Vagina (tissue), 2 donors: ENCODE measurements around the gene PSMD12. TPM values are rescaled to one million over a fixed set of nuclear protein-coding genes. Genes with fewer than 3 reads are reported as not detected.

Experiments
- DNase-seq, 2 donors: peaks; one replicate each; pipeline ENCODE4 v3.0.0-alpha.2; 2017; ENCODE audit errors: extremely low spot score in 2 of 2
- H3K27ac ChIP-seq: fragments of 200-600 bp; sonication (generic); one replicate; pipeline ENCODE4 v1.5.1; 2019
- H3K27me3 ChIP-seq: fragments of 200-600 bp; sonication (generic); one replicate; pipeline ENCODE4 v1.5.1; 2019
- H3K36me3 ChIP-seq, 2 donors: fragments of 200-600 bp; sonication (generic); one replicate each; pipeline ENCODE4 v1.5.1; 2017 to 2019
- H3K4me1 ChIP-seq: fragments of 200-600 bp; sonication (generic); one replicate; pipeline ENCODE4 v1.5.1; 2019
- H3K4me3 ChIP-seq, 2 donors: fragments of 200-600 bp; sonication (generic); 1 replicate in 1 of 2; 2 replicates in 1 of 2; pipeline ENCODE4 v1.5.1; 2016 to 2019
- H3K9me3 ChIP-seq: fragments of 200-600 bp; sonication (generic); one replicate; pipeline ENCODE4 v1.5.1; 2019
- POLR2A ChIP-seq, 2 donors: fragments of 450-650 bp; IDR thresholded peaks; one replicate each; pipeline ENCODE4 v1.6.1; 2017; ENCODE audit warnings: antibody characterized with exemption in 2 of 2, mild to moderate bottlenecking in 2 of 2, moderate library complexity in 2 of 2
- POLR2AphosphoS5 ChIP-seq, 2 donors: sonication (generic); formaldehyde crosslinking; IDR thresholded peaks; one replicate each; pipeline ENCODE4 v1.9.0; 2017; ENCODE audit warnings: antibody characterized with exemption in 2 of 2, mild to moderate bottlenecking in 2 of 2, low read depth in 1 of 2; ENCODE audit not compliant: insufficient read depth in 1 of 2
- intact Hi-C: fragments of 100-400 bp; cut with DNase I; formaldehyde crosslinking; loops from one replicate; pipeline ENCODE4 v1.15.1; 2023
- total RNA-seq: library from RNA; depleted of rRNA; stranded (reverse); fragments of >200 nt; gene quantifications from one replicate; pipeline ENCODE4 v1.2.3, GENCODE V29; 2016
- TF ChIP-seq, protein P1 (sequence below), 3 experiments: fragments of 450-650 bp in 2 of 3; fragments of 200-600 bp in 1 of 3; sonication (generic) in 1 of 3; IDR thresholded peaks; one replicate each; pipeline ENCODE4 v1.5.1; 2017 to 2019; ENCODE audit warnings: antibody characterized with exemption in 3 of 3, mild to moderate bottlenecking in 2 of 3, moderate library complexity in 2 of 3

The PSMD12 gene
- total RNA-seq, 1 donor from 2014 or later: 26.0 TPM

DNA sequence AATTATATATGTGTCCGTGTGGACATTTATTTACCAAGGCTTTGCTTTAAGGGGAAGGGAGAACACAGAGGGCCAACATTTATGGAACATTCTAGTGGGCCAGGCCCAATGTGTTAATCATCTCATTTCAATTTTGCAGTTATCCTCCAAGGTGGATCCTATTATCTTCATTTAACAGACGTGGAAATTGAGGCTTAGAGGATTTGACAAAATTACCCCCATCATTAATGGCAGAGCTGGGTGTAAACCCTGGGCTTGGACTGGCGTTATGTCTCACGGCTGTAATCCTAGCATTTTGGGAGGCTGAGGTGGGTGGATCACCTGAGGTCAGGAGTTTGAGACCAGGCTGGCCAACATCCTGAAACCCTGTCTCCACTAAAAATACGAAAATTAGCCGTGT is 37.1 kb upstream of the PSMD12 start:
- no peak overlapping the region for H3K4me3 ChIP-seq
- no peaks in the 10 kb centered on the region for H3K36me3 ChIP-seq
- H3K4me1 ChIP-seq: peaks cover 14% of the 10 kb centered on the region
- intact Hi-C loops: no loop called here
- no peaks in the 10 kb centered on the region for H3K9me3 ChIP-seq
- no peak overlapping the region for H3K27ac ChIP-seq
- no peaks in the 10 kb centered on the region for H3K27me3 ChIP-seq
- TF ChIP-seq, protein P1, sequence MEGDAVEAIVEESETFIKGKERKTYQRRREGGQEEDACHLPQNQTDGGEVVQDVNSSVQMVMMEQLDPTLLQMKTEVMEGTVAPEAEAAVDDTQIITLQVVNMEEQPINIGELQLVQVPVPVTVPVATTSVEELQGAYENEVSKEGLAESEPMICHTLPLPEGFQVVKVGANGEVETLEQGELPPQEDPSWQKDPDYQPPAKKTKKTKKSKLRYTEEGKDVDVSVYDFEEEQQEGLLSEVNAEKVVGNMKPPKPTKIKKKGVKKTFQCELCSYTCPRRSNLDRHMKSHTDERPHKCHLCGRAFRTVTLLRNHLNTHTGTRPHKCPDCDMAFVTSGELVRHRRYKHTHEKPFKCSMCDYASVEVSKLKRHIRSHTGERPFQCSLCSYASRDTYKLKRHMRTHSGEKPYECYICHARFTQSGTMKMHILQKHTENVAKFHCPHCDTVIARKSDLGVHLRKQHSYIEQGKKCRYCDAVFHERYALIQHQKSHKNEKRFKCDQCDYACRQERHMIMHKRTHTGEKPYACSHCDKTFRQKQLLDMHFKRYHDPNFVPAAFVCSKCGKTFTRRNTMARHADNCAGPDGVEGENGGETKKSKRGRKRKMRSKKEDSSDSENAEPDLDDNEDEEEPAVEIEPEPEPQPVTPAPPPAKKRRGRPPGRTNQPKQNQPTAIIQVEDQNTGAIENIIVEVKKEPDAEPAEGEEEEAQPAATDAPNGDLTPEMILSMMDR (IDR thresholded peaks at IDR 0.05): no peak
- TF ChIP-seq POLR2AphosphoS5 (IDR thresholded peaks at IDR 0.05; ENCODE audit: insufficient read depth in 1 of 2, low read depth in 1 of 2) (no peak), POLR2A (IDR thresholded peaks at IDR 0.05) (no peak)
- DNase-seq: no peak

DNA sequence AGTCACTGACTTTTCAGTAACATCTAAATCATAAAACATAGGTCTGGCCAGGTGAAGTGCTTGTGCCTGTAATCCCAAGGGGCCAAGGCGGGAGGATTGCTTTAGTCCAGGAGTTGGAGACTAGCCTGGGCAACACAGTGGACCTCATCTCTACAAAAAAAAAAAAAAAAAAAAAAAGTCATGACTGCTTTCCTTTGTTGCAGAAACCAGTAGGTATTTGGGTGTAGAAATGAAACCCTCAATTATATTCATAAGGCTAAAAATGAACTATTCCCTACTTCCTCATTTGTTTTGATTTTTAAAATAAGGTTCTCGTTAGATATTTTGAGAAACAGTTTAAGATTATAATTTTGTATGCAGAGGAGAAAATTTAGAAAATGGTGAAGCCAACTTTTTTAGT is 36.7 kb upstream of the PSMD12 start:
- H3K4me1 ChIP-seq: peaks cover 14% of the 10 kb centered on the region
- H3K27ac ChIP-seq: no peak overlapping the region
- intact Hi-C loops: no loop called here
- TF ChIP-seq, protein P1 (IDR thresholded peaks at IDR 0.05): no peak
- TF ChIP-seq POLR2A (IDR thresholded peaks at IDR 0.05): no peak
- no peak for TF ChIP-seq POLR2AphosphoS5 (IDR thresholded peaks at IDR 0.05; ENCODE audit: insufficient read depth in 1 of 2, low read depth in 1 of 2)
- no peaks in the 10 kb centered on the region for H3K27me3 ChIP-seq
- H3K36me3 ChIP-seq: no peaks in the 10 kb centered on the region
- DNase-seq: no peak
- H3K9me3 ChIP-seq: no peaks in the 10 kb centered on the region
- H3K4me3 ChIP-seq: no peak overlapping the region

DNA sequence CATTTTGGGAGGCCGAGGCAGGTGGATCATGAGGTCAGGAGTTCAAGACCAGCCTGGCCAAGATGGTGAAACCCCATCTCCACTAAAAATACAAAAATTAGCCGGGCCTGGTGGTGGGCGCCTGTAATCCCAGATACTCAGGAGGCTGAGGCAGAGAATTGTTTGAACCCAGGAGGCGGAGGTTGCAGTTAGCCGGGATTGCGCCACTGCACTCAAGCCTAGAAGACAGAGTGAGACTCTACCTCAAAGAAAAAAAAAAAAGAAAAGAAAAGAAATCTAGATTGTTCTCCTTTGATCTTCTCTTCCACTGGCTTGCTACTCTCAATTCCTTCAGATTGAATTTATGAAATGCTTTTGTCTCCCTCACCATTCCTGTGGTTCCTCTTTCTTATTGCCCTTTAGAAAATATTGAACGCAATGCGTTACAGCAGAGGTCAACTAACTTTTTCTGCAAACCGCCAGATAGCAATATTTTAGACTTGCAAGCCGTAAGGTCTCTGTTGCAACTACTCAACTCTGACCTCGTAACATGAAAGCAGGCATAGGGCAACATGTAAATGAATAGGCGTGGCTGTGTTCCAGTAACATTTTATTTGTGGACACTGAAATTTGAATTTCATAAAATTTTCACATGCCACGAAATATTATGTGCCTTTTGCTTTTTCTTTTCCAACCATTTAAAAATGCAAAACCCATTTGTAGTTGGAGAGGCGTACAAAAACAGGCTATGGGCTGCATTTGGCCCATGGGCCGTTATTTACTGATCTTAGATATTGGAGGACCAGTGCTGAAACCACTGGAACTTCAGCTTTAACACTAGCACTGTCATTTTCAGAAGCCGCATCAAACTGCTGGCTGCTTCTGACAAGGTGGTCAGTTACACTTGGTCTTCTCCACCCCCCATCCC is 35.5 kb upstream of the PSMD12 start:
- Histone ChIP-seq H3K4me3 (no peak overlapping the region), H3K36me3 (no peaks in the 10 kb centered on the region), H3K27me3 (no peaks in the 10 kb centered on the region), H3K4me1 (peaks cover 14% of the 10 kb centered on the region), H3K9me3 (no peaks in the 10 kb centered on the region), H3K27ac (no peak overlapping the region)
- TF ChIP-seq POLR2A (IDR thresholded peaks at IDR 0.05) (no peak), POLR2AphosphoS5 (IDR thresholded peaks at IDR 0.05; ENCODE audit: insufficient read depth in 1 of 2, low read depth in 1 of 2) (no peak)
- TF ChIP-seq, protein P1 (IDR thresholded peaks at IDR 0.05): no peak
- intact Hi-C loops: no loop called here
- no peak for DNase-seq

DNA sequence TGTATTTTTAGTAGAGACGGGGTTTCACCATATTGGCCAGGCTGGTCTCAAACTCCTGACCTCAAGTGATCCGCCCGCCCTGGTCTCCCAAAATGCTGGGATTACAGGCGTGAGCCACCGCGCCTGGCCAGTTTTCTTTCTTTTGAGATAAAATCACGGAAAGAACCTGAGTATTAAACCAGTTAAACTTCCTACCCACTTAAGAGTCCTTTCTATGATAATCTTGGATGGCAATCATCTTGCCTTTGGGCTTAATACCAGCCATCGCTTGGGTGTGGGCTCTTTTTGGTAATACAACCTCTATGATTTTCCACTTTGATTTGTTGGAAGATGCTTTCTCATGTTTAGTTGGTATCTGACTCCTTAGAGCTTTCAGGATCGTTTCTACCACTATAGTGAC is 34.7 kb upstream of the PSMD12 start:
- no peaks in the 10 kb centered on the region for H3K36me3 ChIP-seq
- H3K4me3 ChIP-seq: no peak overlapping the region
- H3K27me3 ChIP-seq: no peaks in the 10 kb centered on the region
- intact Hi-C loops: no loop called here
- DNase-seq: no peak
- no peaks in the 10 kb centered on the region for H3K9me3 ChIP-seq
- TF ChIP-seq POLR2A (IDR thresholded peaks at IDR 0.05): no peak
- TF ChIP-seq, protein P1 (IDR thresholded peaks at IDR 0.05): no peak
- TF ChIP-seq POLR2AphosphoS5 (IDR thresholded peaks at IDR 0.05; ENCODE audit: insufficient read depth in 1 of 2, low read depth in 1 of 2): no peak
- no peak overlapping the region for H3K27ac ChIP-seq
- peaks cover 14% of the 10 kb centered on the region for H3K4me1 ChIP-seq

DNA sequence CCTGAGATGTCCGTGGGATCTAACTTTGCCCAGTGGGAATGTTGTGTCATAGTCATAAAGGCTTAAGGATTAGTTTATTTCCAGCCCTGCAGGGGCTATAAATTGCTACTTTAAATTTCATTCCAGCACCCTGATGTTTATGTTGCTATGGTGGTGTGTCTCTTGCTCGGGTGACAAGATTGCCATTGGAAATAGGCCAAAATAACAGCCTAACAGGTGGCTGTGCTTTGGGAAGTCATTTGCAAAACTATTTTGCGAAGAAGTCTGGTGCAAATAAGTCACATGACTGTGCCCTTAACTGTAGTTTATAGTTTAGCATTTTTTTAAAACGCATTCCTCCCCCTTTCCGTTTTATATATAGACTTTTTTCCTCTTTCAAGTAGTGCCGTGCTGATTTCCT is 33.8 kb upstream of the PSMD12 start:
- Histone ChIP-seq H3K4me3 (no peak overlapping the region), H3K36me3 (no peaks in the 10 kb centered on the region), H3K27me3 (no peaks in the 10 kb centered on the region), H3K27ac (no peak overlapping the region), H3K4me1 (peaks cover 14% of the 10 kb centered on the region), H3K9me3 (no peaks in the 10 kb centered on the region)
- TF ChIP-seq POLR2A (IDR thresholded peaks at IDR 0.05): no peak
- TF ChIP-seq, protein P1 (IDR thresholded peaks at IDR 0.05): no peak
- no peak for DNase-seq
- intact Hi-C loops: no loop called here
